HepG2 (cell line): ENCODE measurements around the gene CMTM2. TPM values are rescaled to one million over a fixed set of nuclear protein-coding genes. Genes with fewer than 3 reads are reported as not detected.
A peak's percentile ranks its signal among the peaks of the same experiment; 100 is the strongest.

Source experiments
- ATAC-seq: fragments of 200-7000 bp; cut with Tn5 transposase; 3 replicates; pipeline ENCODE4 v1.9.1; 2020; ENCODE audit warnings: mild to moderate bottlenecking, moderate library complexity
- BruUV-seq: library from RNA; stranded (reverse); fragments of 400-500 nt; replicated peaks from 2 replicates; lab custom pipeline; 2021; lab: Mats Ljungman, UMichigan
- CTCF ChIA-PET: fragments of 300-600 bp; formaldehyde crosslinking; extraction: SDS; loops from one replicate; lab custom pipeline; 2021; ENCODE audit warnings: low total read pairs, inconsistent platforms, low intra/inter-chr PET ratio; lab: Yijun Ruan, JAX
- POLR2A ChIA-PET: fragments of 350-600 bp; sonication (Branson Sonifier 250); formaldehyde crosslinking; loops from one replicate; lab custom pipeline; 2020; ENCODE audit warnings: antibody characterized with exemption, inconsistent platforms; lab: Yijun Ruan, JAX
- DNase-seq: peaks from one replicate; pipeline ENCODE4 v3.0.0-alpha.2; 2015; ENCODE audit warnings: low spot score
- FAIRE-seq: peaks from 3 replicates; lab custom pipeline; 2011; peaks lifted over from hg19 to GRCh38; lab: Jason Lieb, UNC
- H2AFZ ChIP-seq: one replicate; pipeline ENCODE4 v1.6.1; 2011; ENCODE audit warnings: low read length, inconsistent platforms
- H3K27ac ChIP-seq: fragments of 300-600 bp; 3 replicates; pipeline ENCODE4 v1.8.0; 2011; ENCODE audit warnings: mixed run types, mild to moderate bottlenecking, mixed read lengths, low read length, inconsistent platforms; ENCODE audit not compliant: insufficient read depth; ENCODE audit errors: extremely low read length
- H3K27me3 ChIP-seq, 2 experiments: fragments of 200-600 bp in 1 of 2; 2 replicates in 1 of 2; 3 replicates in 1 of 2; pipeline versions ENCODE4 v1.6.0 to v1.8.0; 2011; ENCODE audit warnings: low read length in 2 of 2, mild to moderate bottlenecking in 2 of 2, moderate library complexity in 2 of 2, inconsistent platforms in 1 of 2; ENCODE audit not compliant: insufficient read depth in 2 of 2, control insufficient read depth in 1 of 2
- H3K36me3 ChIP-seq, 2 experiments: fragments of 200-600 bp in 1 of 2; replicated peaks in 1 of 2; 2 replicates in 1 of 2; 3 replicates in 1 of 2; pipeline versions ENCODE4 v1.5.1 to v1.8.0; 2011; ENCODE audit warnings: low read length in 2 of 2, inconsistent platforms in 1 of 2; ENCODE audit not compliant: insufficient read depth in 2 of 2, control insufficient read depth in 1 of 2
- H3K4me1 ChIP-seq: 2 replicates; pipeline ENCODE4 v1.5.1; 2012; ENCODE audit warnings: low read length, inconsistent platforms; ENCODE audit not compliant: insufficient read depth
- H3K4me2 ChIP-seq: 2 replicates; pipeline ENCODE4 v1.6.0; 2011; ENCODE audit warnings: low read depth, low read length, inconsistent platforms
- H3K4me3 ChIP-seq, 3 experiments: fragments of 200-600 bp in 1 of 3; sonication (generic), shearing (Covaris generic) in 1 of 3; replicated peaks in 1 of 3; 2 replicates each; pipeline ENCODE4 v1.5.1; 2011 to 2016; ENCODE audit warnings: low read length in 3 of 3, inconsistent platforms in 2 of 3, low read depth in 2 of 3, mild to moderate bottlenecking in 2 of 3, control low read depth in 1 of 3, mixed read lengths in 1 of 3; ENCODE audit not compliant: insufficient read depth in 1 of 3
- H3K79me2 ChIP-seq: one replicate; pipeline ENCODE4 v1.6.1; 2011; ENCODE audit warnings: low read length, inconsistent platforms; ENCODE audit not compliant: insufficient read depth
- H3K9ac ChIP-seq: 2 replicates; pipeline ENCODE4 v1.6.0; 2011; ENCODE audit warnings: mild to moderate bottlenecking, low read depth, low read length, inconsistent platforms; ENCODE audit not compliant: insufficient read depth
- H3K9me3 ChIP-seq: 2 replicates; pipeline ENCODE4 v1.5.1; 2012; ENCODE audit warnings: mild to moderate bottlenecking, low read length
- H4K20me1 ChIP-seq: 2 replicates; pipeline ENCODE4 v1.6.0; 2011; ENCODE audit warnings: inconsistent platforms, mild to moderate bottlenecking, low read length, moderate library complexity; ENCODE audit not compliant: insufficient read depth
- FOSL2 ChIP-seq: sonication (generic); formaldehyde crosslinking; IDR thresholded peaks from 2 replicates; pipeline ENCODE4 v1.4.0; 2020; ENCODE audit warnings: missing genetic modification reagents
- MATR3 ChIP-seq: sonication (generic); formaldehyde crosslinking; IDR thresholded peaks from 2 replicates; pipeline ENCODE4 v1.4.0; 2020; ENCODE audit warnings: missing genetic modification reagents
- MZF1 ChIP-seq: sonication (generic); formaldehyde crosslinking; IDR thresholded peaks from 2 replicates; pipeline ENCODE4 v1.8.1; 2023; ENCODE audit warnings: mild to moderate bottlenecking, missing genetic modification reagents, borderline replicate concordance
- NR2F1 ChIP-seq, 2 experiments: fragments of 450-650 bp in 1 of 2; formaldehyde crosslinking in 1 of 2; IDR thresholded peaks; 2 replicates each; pipeline versions ENCODE4 v1.5.0 to v1.6.1; 2016 to 2020; ENCODE audit warnings: mild to moderate bottlenecking in 1 of 2, missing compliant biosample characterization in 1 of 2, missing genetic modification reagents in 1 of 2, moderate library complexity in 1 of 2
- SETDB1 ChIP-seq: sonication (generic); formaldehyde crosslinking; IDR thresholded peaks from 2 replicates; pipeline ENCODE4 v1.5.1; 2020; ENCODE audit warnings: missing genetic modification reagents, mild to moderate bottlenecking, borderline replicate concordance
- ZFYVE20 ChIP-seq: sonication (generic); formaldehyde crosslinking; IDR thresholded peaks from 2 replicates; pipeline ENCODE4 v1.8.0; 2023; ENCODE audit warnings: low read depth, mild to moderate bottlenecking, moderate library complexity, missing genetic modification reagents, borderline replicate concordance
- WGBS: methylation state at CpG from one replicate; pipeline ENCODE4 v1.1.6; 2017; ENCODE audit warnings: low lambda C conversion rate; 5-methylcytosine and 5-hydroxymethylcytosine counted together
- in situ Hi-C: cut with HindIII; loops from 2 replicates; pipeline ENCODE4 v1.10.0; 2017; ENCODE audit warnings: low pct_unique_long_range_greater_than_20kb; ENCODE audit not compliant: extremely low pct_ligation_motif_present
- intact Hi-C: fragments of 100-400 bp; cut with micrococcal nuclease; formaldehyde crosslinking; loops from one replicate; pipeline ENCODE4 v1.10.0; 2022; ENCODE audit not compliant: unreplicated experiment
- polyA plus RNA-seq, 8 experiments: library from polyadenylated mRNA; depleted of rRNA in 3 of 8; stranded (reverse) in 7 of 8; unstranded in 1 of 8; fragments of >200 nt; fragmentation: Illumina TruSeq in 4 of 8; extraction: Trizol in 4 of 8; gene quantifications; 2 replicates each; pipeline versions ENCODE4 v1.2.1 to v1.2.3, GENCODE V29; 2011 to 2016; ENCODE audit warnings: low read depth in 4 of 8, missing spikeins in 1 of 8, mixed read lengths in 1 of 8; ENCODE audit not compliant: insufficient read depth in 1 of 8
- total RNA-seq, 5 experiments: library from RNA; depleted of rRNA; stranded (reverse); fragments of >200 nt; fragmentation: Illumina TruSeq; extraction: Trizol; gene quantifications; 2 replicates each; pipeline ENCODE4 v1.2.3, GENCODE V29; 2016; ENCODE audit warnings: low read depth in 1 of 5
- TF ChIP-seq, protein P1 (sequence below): sonication (generic); formaldehyde crosslinking; IDR thresholded peaks from 2 replicates; pipeline ENCODE4 v1.4.0; 2020; ENCODE audit warnings: missing genetic modification reagents

Gene CMTM2
- total and polyA plus RNA-seq, 2 of the 13 experiments (the other 11 are each of a cell fraction or from before 2014, with no cell fraction given) = not detected

DNA sequence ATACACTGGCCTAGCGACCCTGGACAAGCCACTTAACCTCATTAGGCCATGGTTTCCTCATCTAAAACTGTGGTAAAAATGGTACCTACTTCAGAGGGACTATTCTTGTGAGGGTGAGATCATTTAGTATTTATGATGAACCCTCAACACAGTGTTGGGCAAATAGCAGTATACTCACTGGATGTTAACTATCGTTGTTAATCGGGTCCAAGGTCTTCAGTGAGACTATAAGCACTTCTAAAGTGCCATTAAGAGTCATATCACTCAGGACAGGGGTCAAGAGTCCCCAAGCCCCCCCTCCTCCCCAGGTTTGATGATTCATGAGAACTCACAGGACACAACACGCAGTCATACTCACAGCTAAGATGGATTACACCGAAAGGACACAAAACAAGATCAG is 40.4 kb upstream of the CMTM2 start:
- WGBS = 81% methylated on average over 5 of the region's 5 CpGs
- POLR2A ChIA-PET = interaction anchor here (1.1 to 1.4 kb wide), 2 partner anchors 14 to 18 kb away, joined by 4 to 5 read pairs; partner anchors contain the start of gene CKLF
- FAIRE-seq = no peak

More for the DNA sequence above, 40.4 kb upstream of the CMTM2 start:
- Histone ChIP-seq H2AFZ (no peak overlapping the region), H3K36me3 (peaks cover 3 to 21% of the 10 kb centered on the region in 2 experiments; a peak in 3 of 5 replicates), H4K20me1 (no peaks in the 10 kb centered on the region), H3K9ac (no peak overlapping the region), H3K4me3 (no peak overlapping the region), H3K4me1 (peaks cover 13% of the 10 kb centered on the region)
- no TSS peak for BruUV-seq
- peak; percentile 40 for ATAC-seq
- in situ Hi-C loops = no loop called here
- TF ChIP-seq, protein P1, sequence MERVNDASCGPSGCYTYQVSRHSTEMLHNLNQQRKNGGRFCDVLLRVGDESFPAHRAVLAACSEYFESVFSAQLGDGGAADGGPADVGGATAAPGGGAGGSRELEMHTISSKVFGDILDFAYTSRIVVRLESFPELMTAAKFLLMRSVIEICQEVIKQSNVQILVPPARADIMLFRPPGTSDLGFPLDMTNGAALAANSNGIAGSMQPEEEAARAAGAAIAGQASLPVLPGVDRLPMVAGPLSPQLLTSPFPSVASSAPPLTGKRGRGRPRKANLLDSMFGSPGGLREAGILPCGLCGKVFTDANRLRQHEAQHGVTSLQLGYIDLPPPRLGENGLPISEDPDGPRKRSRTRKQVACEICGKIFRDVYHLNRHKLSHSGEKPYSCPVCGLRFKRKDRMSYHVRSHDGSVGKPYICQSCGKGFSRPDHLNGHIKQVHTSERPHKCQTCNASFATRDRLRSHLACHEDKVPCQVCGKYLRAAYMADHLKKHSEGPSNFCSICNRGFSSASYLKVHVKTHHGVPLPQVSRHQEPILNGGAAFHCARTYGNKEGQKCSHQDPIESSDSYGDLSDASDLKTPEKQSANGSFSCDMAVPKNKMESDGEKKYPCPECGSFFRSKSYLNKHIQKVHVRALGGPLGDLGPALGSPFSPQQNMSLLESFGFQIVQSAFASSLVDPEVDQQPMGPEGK (CRISPR knock-in tag) = peak; percentile 35; the same call in 1 of the 2 replicates
- TF ChIP-seq NR2F1 (CRISPR knock-in tag; IDR thresholded peaks at IDR 0.05) = peak in 1 of 2 experiments; percentile 61; a peak in 1 of 4 replicates
- no peak for TF ChIP-seq MATR3
- no peak for TF ChIP-seq SETDB1 (CRISPR knock-in tag)
- TF ChIP-seq MZF1 = no peak
- no peak for TF ChIP-seq ZFYVE20
- 0 out of 2 replicates have a peak, but pooled peaks have one; percentile 40 for TF ChIP-seq FOSL2
- TF ChIP-seq, all 625 proteins: peak for 3
- Histone ChIP-seq H3K27ac (no peak overlapping the region), H3K27me3 (no peaks in the 10 kb centered on the region), H3K4me2 (no peak overlapping the region), H3K9me3 (no peaks in the 10 kb centered on the region), H3K79me2 (no peaks in the 10 kb centered on the region)
- CTCF ChIA-PET = no interaction called here
- DNase-seq = peak; percentile 38
- intact Hi-C loops = loop anchor here (5.0 kb wide), 1 partner anchor 1333 kb away; the partner anchor contains the start of gene EDC4
